Testis (tissue), 3 donors: ENCODE measurements around the gene CDK11B. TPM values are rescaled to one million over a fixed set of nuclear protein-coding genes. Genes with fewer than 3 reads are reported as not detected.

Source experiments
- DNase-seq: peaks from one replicate; pipeline ENCODE4 v3.0.0-alpha.2; 2019
- H3K27ac ChIP-seq, 2 donors: fragments of 200-600 bp; sonication (generic); one replicate each; pipeline ENCODE4 v1.5.1; 2019
- H3K27me3 ChIP-seq: fragments of 200-600 bp; sonication (generic); one replicate; pipeline ENCODE4 v1.5.1; 2019
- H3K36me3 ChIP-seq: fragments of 200-600 bp; sonication (generic); one replicate; pipeline ENCODE4 v1.5.1; 2017; ENCODE audit warnings: low read depth; ENCODE audit errors: missing control alignments
- H3K4me1 ChIP-seq: fragments of 200-600 bp; sonication (generic); one replicate; pipeline ENCODE4 v1.5.1; 2019
- H3K4me3 ChIP-seq, 2 donors: fragments of 200-600 bp; sonication (generic); one replicate each; pipeline ENCODE4 v1.5.1; 2017 to 2019
- H3K9me3 ChIP-seq: fragments of 200-600 bp; sonication (generic); one replicate; pipeline ENCODE4 v1.5.1; 2017
- POLR2A ChIP-seq: fragments of 450-650 bp; IDR thresholded peaks from one replicate; pipeline ENCODE4 v1.6.1; 2017; ENCODE audit warnings: antibody characterized with exemption, mild to moderate bottlenecking, moderate library complexity
- WGBS, 2 donors: methylation state at CpG; one replicate each; pipeline ENCODE4 v1.1.5; 2018; 5-methylcytosine and 5-hydroxymethylcytosine counted together
- intact Hi-C: fragments of 100-400 bp; cut with DNase I; formaldehyde crosslinking; loops from one replicate; pipeline ENCODE4 v1.15.1; 2023; ENCODE audit warnings: low total_unique reads
- polyA plus RNA-seq: library from polyadenylated mRNA; stranded (reverse); fragments of 350-450 nt; fragmentation: Illumina TruSeq; extraction: RNeasy Lipid Tissue Mini Kit (QIAGEN cat#74804); gene quantifications from one replicate; pipeline ENCODE4 v1.2.3, GENCODE V29; 2014; ENCODE audit warnings: low read depth, low replicate concordance; ENCODE audit not compliant: insufficient read depth
- total RNA-seq, 2 donors: library from RNA; depleted of rRNA; stranded (reverse); fragments of >200 nt; gene quantifications; one replicate each; pipeline ENCODE4 v1.2.3, GENCODE V29; 2016
- TF ChIP-seq, protein P1 (sequence below), 3 experiments: fragments of 450-650 bp in 2 of 3; fragments of 200-600 bp in 1 of 3; sonication (generic) in 1 of 3; IDR thresholded peaks; one replicate each; pipeline ENCODE4 v1.5.1; 2016 to 2019; ENCODE audit warnings: antibody characterized with exemption in 3 of 3, mild to moderate bottlenecking in 2 of 3, moderate library complexity in 1 of 3

CDK11B gene
- total and polyA plus RNA-seq, 3 donors from 2014 or later: 48.1 to 57.7 (median 56.0) TPM

DNA sequence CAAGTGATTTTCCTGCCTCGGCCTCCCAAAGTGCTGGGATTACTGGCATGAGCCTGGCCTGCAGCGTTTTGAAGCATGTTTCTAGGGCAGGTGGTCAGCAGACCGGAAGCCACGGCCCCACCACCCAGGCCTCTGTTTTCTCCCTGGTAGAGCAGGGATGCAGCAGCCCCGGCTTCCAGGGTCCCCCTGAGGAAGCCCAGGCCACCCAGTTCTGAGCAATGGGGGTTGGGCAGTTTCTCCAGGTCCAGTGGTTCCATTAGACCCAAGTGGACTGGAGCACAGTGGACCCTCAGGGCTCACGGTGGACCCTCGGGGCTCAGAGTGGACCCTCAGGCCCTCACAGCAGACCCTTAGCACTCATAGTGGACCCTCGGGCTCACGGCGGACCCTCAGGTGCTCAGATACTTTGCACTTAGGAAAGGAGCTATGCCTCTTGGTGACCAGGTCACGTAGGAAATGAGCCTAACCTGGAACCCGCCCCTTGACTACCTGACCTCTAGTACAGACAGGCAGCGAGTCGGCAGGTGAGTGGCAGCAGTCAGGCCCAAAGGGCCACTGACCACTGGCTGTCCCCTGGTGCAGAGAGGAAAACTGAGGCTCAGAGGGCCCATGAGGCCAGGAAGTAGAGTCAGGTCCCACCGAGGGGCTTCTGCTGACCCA, 54.3 kb downstream of the CDK11B start:
- H3K27me3 ChIP-seq: no peaks in the 10 kb centered on the region
- H3K36me3 ChIP-seq: no peaks in the 10 kb centered on the region
- no peaks in the 10 kb centered on the region for H3K9me3 ChIP-seq
- peaks cover 10% of the 10 kb centered on the region for H3K4me1 ChIP-seq
- no peak overlapping the region for H3K4me3 ChIP-seq
- intact Hi-C loops: no loop called here
- no peak overlapping the region for H3K27ac ChIP-seq
- TF ChIP-seq, protein P1, sequence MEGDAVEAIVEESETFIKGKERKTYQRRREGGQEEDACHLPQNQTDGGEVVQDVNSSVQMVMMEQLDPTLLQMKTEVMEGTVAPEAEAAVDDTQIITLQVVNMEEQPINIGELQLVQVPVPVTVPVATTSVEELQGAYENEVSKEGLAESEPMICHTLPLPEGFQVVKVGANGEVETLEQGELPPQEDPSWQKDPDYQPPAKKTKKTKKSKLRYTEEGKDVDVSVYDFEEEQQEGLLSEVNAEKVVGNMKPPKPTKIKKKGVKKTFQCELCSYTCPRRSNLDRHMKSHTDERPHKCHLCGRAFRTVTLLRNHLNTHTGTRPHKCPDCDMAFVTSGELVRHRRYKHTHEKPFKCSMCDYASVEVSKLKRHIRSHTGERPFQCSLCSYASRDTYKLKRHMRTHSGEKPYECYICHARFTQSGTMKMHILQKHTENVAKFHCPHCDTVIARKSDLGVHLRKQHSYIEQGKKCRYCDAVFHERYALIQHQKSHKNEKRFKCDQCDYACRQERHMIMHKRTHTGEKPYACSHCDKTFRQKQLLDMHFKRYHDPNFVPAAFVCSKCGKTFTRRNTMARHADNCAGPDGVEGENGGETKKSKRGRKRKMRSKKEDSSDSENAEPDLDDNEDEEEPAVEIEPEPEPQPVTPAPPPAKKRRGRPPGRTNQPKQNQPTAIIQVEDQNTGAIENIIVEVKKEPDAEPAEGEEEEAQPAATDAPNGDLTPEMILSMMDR (IDR thresholded peaks at IDR 0.05): no peak
- TF ChIP-seq POLR2A: no peak
- DNase-seq: no peak
- WGBS, 2 donors: 88% methylated on average over 8 to 15 of the region's 15 CpGs

GRCh38 chr1:1603671-1604373, 55.0 kb downstream of the CDK11B start:
- H3K27ac ChIP-seq: no peak overlapping the region
- no peaks in the 10 kb centered on the region for H3K36me3 ChIP-seq
- H3K4me1 ChIP-seq: peaks cover 10% of the 10 kb centered on the region
- no peak overlapping the region for H3K4me3 ChIP-seq
- no peaks in the 10 kb centered on the region for H3K9me3 ChIP-seq
- 82 to 90% methylated on average over 10 to 13 of the region's 13 CpGs for WGBS, 2 donors
- TF ChIP-seq, protein P1 (IDR thresholded peaks at IDR 0.05): no peak
- no peak for TF ChIP-seq POLR2A
- intact Hi-C loops: no loop called here
- DNase-seq: no peak
- no peaks in the 10 kb centered on the region for H3K27me3 ChIP-seq

- Histone ChIP-seq H3K36me3 (no peaks in the 10 kb centered on the region), H3K4me3 (no peak overlapping the region), H3K4me1 (peaks cover 13% of the 10 kb centered on the region), H3K9me3 (no peaks in the 10 kb centered on the region), H3K27me3 (no peaks in the 10 kb centered on the region), H3K27ac (no peak overlapping the region)
- TF ChIP-seq POLR2A: no peak
- TF ChIP-seq, protein P1 (IDR thresholded peaks at IDR 0.05): no peak
- no peak for DNase-seq
- intact Hi-C loops: no loop called here
- WGBS, 2 donors: 55 to 68% methylated on average over 4 to 13 of the region's 13 CpGs
These were observed 55.8 kb downstream of the CDK11B start for GRCh38 chr1:1602968-1603506.

DNA sequence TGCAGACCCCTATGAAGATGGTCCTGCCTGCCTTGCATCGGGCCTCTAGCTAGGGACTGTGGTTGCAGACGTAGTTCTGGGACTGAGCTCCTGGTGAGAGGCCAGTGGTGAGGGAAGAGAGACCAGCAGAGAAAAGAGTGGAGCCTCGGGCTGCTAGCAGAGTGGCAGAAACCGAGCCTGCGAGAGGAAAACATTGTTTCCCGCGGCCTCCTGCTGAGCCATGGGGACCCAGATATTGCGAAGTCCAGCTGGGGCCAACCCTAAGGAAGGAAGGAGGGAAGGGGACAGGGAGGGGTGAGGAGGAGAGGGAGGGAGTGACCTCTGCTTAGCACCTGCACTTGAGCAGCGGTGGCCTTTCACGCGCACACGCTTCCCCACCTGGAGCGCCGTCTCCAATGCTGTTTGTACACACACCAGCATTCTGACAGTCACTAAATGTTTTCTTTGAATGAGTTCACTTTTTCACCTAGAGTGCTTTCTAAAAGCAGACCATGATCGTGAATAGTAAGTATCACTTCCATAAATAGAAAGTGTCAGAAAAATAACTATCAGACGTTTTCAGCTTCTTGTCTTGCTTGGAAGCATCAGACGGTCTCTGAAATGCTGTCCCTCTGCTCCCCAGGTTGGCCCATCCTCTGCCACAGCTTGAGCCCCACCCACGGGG, 56.4 kb downstream of the CDK11B start:
- H3K4me1 ChIP-seq: peaks cover 19% of the 10 kb centered on the region
- H3K27me3 ChIP-seq: no peaks in the 10 kb centered on the region
- H3K9me3 ChIP-seq: no peaks in the 10 kb centered on the region
- WGBS, 2 donors: 72 to 79% methylated on average over 18 of the region's 18 CpGs
- no peak for TF ChIP-seq POLR2A
- TF ChIP-seq, protein P1 (IDR thresholded peaks at IDR 0.05): no peak
- H3K4me3 ChIP-seq: no peak overlapping the region
- DNase-seq: no peak
- intact Hi-C loops: no loop called here
- no peaks in the 10 kb centered on the region for H3K36me3 ChIP-seq
- H3K27ac ChIP-seq: no peak overlapping the region
